ENCODE data around the gene FNIP2.
A peak's percentile ranks its signal among the peaks of the same experiment; 100 is the strongest.
"Not testable (repeated sequence)": the region's sequence is repeated elsewhere in the genome, so short reads cannot be mapped to it uniquely, and the experiment has no call there.

FNIP2 gene

GRCh38 chr4:158796370-158797140, 27.7 kb downstream of the FNIP2 start:
- DNase-seq = no peak

DNA sequence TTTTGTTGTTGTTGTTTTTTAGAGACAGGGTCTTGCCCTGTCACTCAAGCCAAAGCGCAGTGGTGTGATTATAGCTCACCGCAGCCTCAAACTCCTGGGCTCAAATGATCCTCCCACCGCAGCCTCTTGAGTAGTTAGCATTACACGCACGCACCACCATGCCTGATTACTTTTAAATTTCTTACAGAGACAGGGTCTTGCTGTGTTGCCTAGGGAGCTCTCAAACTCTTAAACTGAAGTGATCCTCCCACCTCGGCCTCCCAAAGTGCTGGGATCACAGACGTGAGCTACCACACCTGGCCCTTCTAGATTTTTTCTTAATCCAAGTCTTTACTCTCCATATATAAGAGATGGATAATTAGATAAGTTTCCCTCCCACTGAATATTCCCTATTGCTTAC, 29.2 kb downstream of the FNIP2 start:
- DNase-seq = no peak

DNA sequence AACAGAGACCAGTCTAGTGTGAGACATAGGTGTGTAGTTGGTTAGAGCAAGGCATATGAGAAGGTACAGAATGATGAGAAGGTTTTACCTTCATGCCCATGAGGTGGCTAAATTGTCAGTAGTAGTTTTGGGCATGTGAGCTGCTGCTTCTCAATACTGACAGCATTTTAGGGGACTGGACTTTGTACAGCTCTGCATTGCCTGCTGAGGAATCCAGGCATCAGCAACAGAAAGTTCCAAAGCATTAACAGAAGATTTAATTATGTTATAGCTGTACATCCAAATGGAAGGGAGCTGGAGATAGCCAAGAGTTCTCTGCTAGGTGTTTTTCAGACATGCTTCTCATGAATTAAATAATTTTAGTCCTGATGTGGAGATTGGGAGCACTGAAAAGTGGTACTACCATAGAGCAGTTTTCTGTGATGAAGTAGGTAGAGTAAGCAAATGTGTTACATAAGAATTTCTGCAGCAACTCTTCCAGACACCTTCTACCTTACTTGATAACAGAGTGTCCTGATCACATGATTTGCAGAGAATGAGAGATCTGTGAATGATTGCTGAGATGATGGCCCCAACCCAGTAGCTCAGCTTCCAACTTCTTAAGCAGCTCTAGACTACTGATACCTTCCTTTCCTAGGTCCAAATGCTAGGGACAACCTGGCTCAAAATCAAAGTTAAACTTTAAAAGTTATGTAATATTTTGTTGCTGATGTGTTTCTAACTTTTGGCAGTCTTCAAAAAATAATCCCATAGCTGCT, 30.4 kb downstream of the FNIP2 start:
- no peak for DNase-seq

DNA sequence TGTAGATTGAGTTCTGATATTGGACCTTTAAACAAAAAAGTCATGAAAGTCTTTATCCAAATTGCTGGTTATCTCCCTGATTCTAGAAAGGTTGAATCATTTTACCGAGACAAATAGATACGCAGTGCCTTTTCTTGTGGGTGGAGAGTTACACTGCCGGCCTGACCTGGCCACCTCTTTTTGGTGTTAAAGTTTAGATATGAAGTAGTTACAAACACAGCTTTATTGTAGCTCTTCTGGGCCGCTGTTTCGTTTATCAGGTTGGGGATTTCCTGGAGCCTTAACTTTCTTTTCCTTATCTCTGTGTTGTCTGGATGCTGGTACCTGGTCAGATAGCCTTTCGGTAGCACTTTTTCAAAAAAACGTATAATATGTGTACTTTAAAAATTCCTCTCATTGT, 31.0 kb downstream of the FNIP2 start:
- DNase-seq = no peak

DNA sequence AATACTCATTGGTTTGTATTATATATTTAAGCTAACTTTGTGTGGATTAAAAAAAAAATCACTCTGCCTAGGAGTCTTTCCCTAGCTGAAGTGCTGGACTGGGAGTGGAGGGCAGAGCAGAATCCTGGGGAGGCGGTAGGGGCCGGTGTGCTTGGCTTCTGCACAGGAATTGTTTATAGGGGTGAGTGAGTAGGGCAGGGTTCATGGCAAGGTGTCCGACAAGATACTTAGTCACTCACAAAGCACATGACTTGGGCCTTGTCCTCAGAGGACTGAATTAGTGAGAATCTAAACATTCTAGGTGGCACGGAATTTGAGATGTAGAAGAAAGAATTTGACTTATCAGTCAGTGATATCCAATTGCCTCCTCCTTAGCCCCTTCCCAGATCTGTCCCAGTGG, 32.2 kb downstream of the FNIP2 start:
- no peak for DNase-seq

- DNase-seq = no peak
These were observed 32.9 kb downstream of the FNIP2 start for GRCh38 chr4:158801677-158802076.

- peak; percentile 50 for DNase-seq
These were observed 34.1 kb downstream of the FNIP2 start for GRCh38 chr4:158802914-158803313.

DNA sequence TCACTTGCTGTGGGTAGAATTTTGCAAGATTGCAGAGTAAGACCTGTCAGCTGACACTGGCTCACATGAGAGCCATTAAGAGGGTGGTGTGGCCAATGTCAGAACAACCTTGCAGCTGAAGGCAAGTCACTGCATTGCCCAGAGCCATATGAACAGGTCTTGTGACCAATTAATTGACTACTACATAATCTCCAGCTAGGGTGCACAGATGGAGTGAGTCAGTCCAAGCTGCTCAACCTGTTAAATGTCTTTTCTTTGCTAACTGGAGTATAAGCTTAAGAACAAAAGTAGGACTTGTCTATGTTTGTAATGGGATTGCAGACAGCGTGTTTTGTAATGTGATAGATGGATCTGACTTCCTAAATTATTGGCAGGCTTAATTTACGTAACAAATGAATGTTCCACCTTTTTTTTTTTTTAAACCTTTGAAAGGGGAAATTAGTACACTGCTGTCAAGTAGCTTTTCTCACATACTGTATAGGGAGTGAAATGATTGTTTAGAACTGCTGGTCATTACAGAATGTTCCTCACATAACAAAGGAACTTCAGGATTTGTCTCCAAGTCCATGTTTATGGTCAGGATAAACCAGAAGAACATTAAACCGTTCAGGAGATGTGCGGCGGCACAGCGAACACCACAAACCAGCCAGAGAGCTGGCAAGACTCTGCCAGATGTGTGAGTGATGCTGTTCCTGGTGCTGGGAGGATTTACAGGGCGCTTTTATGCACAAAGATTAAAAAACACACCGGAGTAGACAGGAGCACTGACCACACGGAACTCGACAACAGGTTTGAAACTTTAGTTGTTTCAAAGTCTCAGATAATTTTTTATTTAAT, 37.0 kb downstream of the FNIP2 start:
- peak; percentile 69 for DNase-seq

- DNase-seq = peak; percentile 45
These were observed 38.9 kb downstream of the FNIP2 start for GRCh38 chr4:158807691-158808090.

GRCh38 chr4:158808399-158808798, 39.6 kb downstream of the FNIP2 start:
- DNase-seq = no peak

GRCh38 chr4:158809208-158809607, 40.4 kb downstream of the FNIP2 start:
- DNase-seq = not testable (repeated sequence)

DNA sequence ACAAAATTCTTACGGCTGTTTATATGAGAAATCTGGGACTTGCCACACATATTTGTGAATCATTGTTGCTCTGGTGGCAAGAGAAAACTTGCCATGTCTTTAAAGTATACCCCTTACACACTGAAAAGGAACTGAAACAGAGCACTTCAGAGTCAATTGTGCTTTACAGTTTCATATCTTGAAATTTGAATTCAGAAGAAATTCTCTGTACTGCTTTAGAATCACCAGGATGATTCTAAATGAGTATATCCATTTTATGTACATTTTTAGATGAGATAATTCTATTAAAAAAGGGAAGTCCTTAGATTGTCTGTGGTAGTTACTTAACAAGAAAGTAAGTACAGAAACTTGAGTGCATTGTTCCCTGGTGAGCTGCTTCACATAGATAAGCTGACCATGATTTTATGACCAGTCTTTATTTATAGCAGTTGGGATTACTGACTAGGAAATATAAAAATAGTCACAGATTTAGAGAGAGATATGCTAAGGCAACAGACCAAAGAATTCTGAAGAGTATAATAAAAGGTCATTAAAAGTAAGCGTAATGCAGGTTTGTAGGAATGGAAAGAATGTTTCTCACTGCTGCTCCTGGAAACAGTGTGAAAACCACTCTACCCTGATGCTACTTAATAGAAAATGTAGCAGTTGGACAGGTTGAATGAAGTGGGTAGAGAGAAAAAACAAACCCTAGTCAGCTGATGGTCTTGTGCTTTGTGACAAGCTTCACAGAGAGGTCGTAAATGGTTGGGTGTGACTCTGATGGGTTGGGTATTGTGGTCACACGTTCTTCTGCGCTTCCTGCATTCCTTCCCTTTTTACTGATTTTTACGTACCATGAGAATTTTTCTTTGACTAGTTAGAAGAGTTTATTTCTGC, 41.0 kb downstream of the FNIP2 start:
- peak; percentile 72 for DNase-seq

DNA sequence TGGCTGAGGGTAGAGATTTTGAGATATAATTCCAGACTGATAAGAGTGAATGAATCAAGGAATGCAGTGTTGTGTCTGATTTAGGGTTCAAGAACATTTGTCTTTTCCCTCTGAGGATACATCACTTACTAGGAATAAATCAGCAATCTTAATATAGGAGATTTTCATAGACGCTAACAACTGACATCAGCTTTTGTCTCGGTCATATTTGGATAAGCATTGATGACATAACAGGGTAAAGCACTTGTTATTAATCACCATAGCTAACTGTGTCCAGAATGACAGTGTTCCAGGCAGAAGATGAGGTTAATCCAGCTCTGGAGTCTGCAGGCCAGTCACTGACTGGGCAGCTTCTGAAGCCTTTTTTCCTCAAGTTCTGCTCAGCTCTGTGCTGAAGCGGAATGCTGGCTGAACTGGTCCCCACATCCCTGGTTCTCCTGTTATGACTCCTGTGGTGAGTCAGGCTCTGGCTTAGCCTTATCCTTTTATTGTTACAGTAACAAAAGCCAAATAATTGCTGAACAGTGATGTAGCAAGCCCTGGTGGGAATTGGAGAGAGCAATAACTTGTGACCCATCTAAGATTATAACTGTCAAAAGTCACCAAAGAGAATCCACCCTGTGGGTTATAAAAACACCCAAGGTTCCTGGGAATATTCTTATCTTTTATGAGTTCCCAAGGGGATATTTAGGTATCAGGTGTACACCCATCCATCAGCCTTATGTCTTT, 41.8 kb downstream of the FNIP2 start:
- DNase-seq = no peak

- no peak for DNase-seq
These were observed 42.4 kb downstream of the FNIP2 start for GRCh38 chr4:158811216-158811540.

DNA sequence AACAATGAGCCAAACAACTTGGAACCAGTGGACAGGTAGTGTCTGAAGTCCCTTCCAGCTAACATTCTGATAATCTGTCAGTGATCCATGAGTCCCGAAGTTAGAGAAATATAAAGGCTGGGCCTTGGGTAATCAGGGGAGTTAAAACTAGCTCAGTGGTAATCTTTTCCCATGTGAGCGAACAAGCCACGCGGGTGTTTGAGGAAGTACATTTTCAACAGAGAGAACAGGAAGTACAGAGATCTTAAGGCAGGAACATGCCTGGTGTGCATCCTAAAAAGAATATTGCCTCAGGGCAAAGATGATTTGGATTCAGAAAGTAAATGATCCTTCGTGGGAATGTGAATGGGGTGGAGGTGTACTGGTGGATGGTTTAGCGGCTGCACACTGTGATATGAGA, 42.9 kb downstream of the FNIP2 start:
- DNase-seq = peak; percentile 64

- no peak for DNase-seq
These were observed 43.3 kb downstream of the FNIP2 start for GRCh38 chr4:158812133-158812532.

- no peak for DNase-seq
These were observed 43.7 kb downstream of the FNIP2 start for GRCh38 chr4:158812543-158812942.

DNA sequence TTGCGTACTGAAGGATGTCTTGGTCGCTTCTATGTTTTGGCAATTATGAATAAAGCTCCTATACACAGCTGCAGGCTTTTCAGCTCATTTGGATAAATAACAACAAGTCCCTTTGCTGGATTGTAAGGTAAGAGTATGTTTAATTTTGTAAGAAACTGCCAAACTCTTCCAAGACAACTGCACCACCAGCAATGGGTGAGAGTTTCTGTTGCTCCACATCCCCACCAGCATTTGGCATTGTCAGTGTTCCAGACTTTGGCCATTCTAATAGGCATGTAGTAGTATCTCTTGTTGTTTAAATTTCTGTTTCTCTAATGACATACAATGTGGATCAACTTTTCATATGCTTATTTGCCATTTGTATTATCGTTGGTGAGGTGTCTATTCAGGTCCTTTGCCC, 44.3 kb downstream of the FNIP2 start:
- no peak for DNase-seq

DNA sequence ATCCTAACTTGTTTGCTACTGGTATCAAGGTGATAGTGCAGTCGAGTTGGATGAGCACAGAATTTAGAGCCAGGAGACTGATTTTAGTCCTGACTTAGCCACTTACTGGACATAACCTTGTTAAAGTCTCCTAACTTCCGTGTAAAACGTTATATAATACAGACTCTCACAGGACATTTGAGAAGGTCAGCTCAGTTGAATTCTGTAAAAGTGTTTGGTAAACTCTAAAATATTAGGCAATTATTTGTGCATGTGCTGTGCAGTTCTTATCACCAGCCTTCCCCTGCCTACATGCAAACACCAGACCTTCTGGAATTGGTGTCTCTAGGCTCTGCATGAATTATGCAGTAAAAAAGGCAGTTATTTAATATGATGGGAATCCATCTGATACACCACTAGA, 45.4 kb downstream of the FNIP2 start:
- no peak for DNase-seq

DNA sequence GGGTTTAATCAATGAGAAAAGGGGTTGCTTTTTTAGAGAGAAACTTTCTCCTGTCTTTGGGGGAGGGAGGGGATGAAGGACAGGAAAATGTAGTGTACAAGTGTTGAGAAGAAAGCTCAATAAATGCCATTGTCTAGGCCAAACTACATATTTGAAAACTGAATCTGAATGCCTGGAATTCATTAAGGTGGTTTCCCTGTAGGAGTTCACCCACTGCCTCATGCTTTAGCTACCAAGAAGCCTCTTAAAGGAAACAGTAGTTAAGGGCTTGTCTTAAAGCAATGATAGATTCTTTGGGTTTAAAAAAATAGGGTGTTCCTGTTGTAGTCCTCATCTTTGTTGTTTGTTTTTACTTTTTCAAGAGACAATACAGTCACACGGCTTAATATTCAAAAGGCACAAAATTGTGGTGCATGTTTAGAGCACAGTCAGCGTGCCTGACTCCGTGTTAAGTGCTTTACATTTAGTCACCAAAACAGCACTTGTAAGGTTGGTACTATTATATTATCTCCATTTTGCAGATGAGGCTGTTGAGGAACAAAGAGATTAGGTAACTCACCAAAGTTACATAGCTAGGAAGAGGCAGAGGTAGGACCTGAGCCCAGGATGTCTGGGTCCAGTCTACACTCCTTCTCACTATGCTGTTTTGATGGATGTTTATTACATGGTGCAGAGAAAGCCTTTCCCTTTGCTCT, 46.0 kb downstream of the FNIP2 start:
- peak; percentile 51 for DNase-seq

DNA sequence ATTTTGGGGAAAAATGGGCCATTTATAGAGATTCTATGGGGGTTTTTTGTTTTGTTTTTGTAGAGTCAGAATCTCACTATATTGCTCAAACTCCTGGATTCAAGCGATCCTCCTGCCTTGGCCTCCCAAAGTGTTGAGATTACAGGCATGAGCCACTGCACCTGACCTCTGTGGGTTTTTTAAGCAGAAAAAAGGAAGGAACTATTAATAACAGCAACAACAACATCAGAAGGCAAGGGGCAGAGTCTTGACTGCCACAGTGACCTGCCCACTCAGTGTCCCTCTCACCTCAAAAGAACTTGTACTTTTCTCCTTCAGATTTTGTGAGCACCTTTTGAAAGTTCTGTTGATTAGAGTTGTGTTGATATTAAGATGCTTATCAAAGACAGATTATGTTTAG, 48.1 kb downstream of the FNIP2 start:
- no peak for DNase-seq

Data from hematopoietic multipotent progenitor cell treated with erythropoietin and hydrocortisone succinate and interleukin-3 and kit ligand, for 8 days (in vitro differentiated cells).